Measurements from ENCODE around the gene MDFI. TPM values are rescaled to one million over a fixed set of nuclear protein-coding genes. Genes with fewer than 3 reads are reported as not detected.

The MDFI gene
- total RNA-seq, 2 experiments from 2014 or later = not detected

- ATAC-seq (no peak), DNase-seq (no peak)
- Mint-ChIP-seq H3K27me3 (no peaks in the 10 kb centered on the region), H3K4me1 (ENCODE audit: low read depth) (no peaks in the 10 kb centered on the region), H3K4me3 (no peak overlapping the region), H3K9me3 (no peaks in the 10 kb centered on the region), H3K27ac (no peak overlapping the region), H3K36me3 (ENCODE audit: low read depth) (no peaks in the 10 kb centered on the region)
- TF ChIP-seq CTCF (IDR thresholded peaks at IDR 0.05) = no peak
- ChIA-PET POLR2A (no interaction called here), CTCF (interaction anchor here (1.2 to 1.6 kb wide), 2 partner anchors 11 to 13 kb away, joined by 3 read pairs; no protein-coding TSS in a partner anchor)
- intact Hi-C loops (cut with micrococcal nuclease) = no loop called here
Observed at GRCh38 chr6:41695825-41696224, 57.6 kb downstream of the MDFI start.

GRCh38 chr6:41696788-41697187 is 58.5 kb downstream of the MDFI start:
- CTCF ChIA-PET = no interaction called here
- Mint-ChIP-seq H3K27ac (no peak overlapping the region), H3K9me3 (no peaks in the 10 kb centered on the region), H3K4me3 (no peak overlapping the region), H3K27me3 (no peaks in the 10 kb centered on the region), H3K4me1 (ENCODE audit: low read depth) (no peaks in the 10 kb centered on the region), H3K36me3 (ENCODE audit: low read depth) (no peaks in the 10 kb centered on the region)
- TF ChIP-seq CTCF (IDR thresholded peaks at IDR 0.05) = no peak
- DNase-seq = no peak
- intact Hi-C loops (cut with micrococcal nuclease) = no loop called here
- POLR2A ChIA-PET = no interaction called here
- no peak for ATAC-seq

GRCh38 chr6:41697861-41698781 is 59.9 kb downstream of the MDFI start:
- CTCF ChIA-PET = no interaction called here
- Mint-ChIP-seq H3K9me3 (no peaks in the 10 kb centered on the region), H3K4me1 (ENCODE audit: low read depth) (no peaks in the 10 kb centered on the region), H3K27ac (no peak overlapping the region), H3K36me3 (ENCODE audit: low read depth) (no peaks in the 10 kb centered on the region), H3K4me3 (no peak overlapping the region), H3K27me3 (no peaks in the 10 kb centered on the region)
- POLR2A ChIA-PET = no interaction called here
- ATAC-seq = no peak
- DNase-seq = no peak
- TF ChIP-seq CTCF (IDR thresholded peaks at IDR 0.05) = no peak
- intact Hi-C loops (cut with micrococcal nuclease) = no loop called here

GRCh38 chr6:41699063-41699462 is 60.8 kb downstream of the MDFI start:
- Mint-ChIP-seq H3K36me3 (ENCODE audit: low read depth) (no peaks in the 10 kb centered on the region), H3K4me1 (ENCODE audit: low read depth) (no peaks in the 10 kb centered on the region), H3K27ac (no peak overlapping the region)

More at GRCh38 chr6:41699063-41699462, 60.8 kb downstream of the MDFI start:
- H3K27me3 Mint-ChIP-seq = no peaks in the 10 kb centered on the region
- no peaks in the 10 kb centered on the region for H3K9me3 Mint-ChIP-seq
- ATAC-seq (no peak), DNase-seq (no peak)
- no peak overlapping the region for H3K4me3 Mint-ChIP-seq
- no peak for TF ChIP-seq CTCF (IDR thresholded peaks at IDR 0.05)
- POLR2A ChIA-PET = no interaction called here
- CTCF ChIA-PET = interaction anchor here (2.0 kb wide), 1 partner anchor 15 kb away, joined by 10 read pairs; no protein-coding TSS in a partner anchor
- intact Hi-C loops (cut with micrococcal nuclease) = no loop called here
